Measurements from ENCODE around the gene PALM. TPM values are rescaled to one million over a fixed set of nuclear protein-coding genes. Genes with fewer than 3 reads are reported as not detected.

Gene PALM, protein sequence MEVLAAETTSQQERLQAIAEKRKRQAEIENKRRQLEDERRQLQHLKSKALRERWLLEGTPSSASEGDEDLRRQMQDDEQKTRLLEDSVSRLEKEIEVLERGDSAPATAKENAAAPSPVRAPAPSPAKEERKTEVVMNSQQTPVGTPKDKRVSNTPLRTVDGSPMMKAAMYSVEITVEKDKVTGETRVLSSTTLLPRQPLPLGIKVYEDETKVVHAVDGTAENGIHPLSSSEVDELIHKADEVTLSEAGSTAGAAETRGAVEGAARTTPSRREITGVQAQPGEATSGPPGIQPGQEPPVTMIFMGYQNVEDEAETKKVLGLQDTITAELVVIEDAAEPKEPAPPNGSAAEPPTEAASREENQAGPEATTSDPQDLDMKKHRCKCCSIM
- total RNA-seq, result 101 TPM

DNA sequence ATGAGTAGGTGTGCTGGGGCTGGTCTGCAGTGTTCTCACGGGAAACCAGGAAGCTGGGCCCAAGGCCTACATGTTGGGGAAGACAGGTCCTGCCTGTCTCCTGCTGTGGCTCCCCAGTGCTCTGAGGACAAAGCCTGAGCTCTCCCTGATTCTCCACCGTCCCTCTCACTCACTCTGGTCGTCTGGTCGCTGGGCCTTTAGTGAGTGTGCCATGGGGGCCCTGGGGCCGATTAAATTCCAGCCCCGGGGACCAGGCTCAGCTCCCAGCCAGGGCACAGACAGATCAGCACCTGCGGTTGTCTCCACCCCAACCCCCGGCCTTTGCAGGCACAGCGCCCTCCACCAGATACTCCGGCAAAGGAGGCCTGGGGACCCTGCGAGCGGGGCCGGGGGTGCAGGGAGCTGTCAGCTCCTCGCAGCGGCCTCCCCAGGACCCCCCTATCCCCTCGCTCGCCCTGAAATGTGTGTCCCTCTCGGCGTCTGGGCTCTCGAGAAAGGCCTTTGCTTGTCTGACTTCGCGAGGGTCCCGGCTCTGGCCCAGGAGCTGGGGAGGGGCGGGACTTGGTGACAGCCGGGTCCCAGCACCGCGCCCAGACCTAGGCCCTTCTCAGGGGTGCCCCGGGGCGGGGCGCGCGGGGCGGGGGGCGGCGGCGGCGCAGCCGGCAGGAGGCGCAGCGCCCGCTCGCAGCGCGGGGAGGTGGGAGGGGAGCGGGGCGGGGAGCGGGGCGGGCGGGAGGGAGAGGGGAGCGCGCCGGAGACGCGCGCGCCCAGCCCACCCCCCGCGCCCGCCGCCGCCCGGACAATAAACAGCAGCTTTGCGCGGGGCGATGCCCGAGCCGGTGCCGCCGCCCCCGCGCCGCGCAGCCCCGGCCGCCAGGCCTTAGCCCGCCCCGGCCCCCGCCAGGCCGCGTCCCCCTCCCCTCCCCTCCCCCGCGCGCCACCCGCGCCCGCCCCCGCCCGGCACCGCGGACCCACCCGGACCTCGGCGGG is at the start of gene PALM:
TSS of gene PALM (plus strand) at position 782 of the 990 bp plus-strand sequence. CDS start 212 bp downstream, outside the sequence.

DNA sequence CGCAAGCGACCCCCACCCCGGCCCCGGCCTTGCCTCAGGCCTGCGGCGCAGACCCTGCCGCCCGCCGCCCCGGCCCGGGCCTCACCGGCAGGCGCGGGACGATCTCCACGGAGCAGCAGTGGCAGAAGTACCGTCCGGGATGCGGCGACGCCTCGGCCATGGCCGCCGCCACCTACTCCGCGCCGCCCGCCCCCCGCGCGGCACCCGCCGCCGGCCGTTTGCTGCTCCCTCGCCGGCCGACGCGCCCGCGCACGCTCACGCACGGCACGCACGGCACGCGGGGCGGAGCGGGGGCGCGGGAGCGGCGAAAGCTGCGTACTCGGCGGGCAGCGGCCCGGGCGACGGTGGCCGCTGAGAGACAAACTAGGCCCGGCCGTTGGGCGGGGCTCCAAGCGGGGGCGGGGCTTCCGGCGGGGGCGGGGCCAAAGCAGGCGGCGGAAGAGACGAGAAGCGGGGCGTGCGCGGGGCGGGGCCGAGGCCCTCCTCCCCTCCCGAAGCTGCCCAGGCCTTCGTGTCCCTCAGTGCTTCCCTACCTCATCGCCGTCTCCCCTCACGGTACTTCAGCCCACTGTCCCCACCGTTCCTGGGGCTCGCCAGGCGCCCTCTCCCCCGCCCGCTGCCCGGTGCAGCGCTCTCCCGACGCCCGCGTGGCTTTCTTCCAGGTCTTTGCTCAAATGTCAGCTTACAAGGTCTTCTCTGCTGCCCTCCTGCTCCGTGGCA is 45.6 kb upstream of the PALM start, which contains the start of gene RNF126:
TSS of gene RNF126 (minus strand) at position 253 of the 720 bp plus-strand sequence. CDS start at position 160, 93 bp downstream.

DNA sequence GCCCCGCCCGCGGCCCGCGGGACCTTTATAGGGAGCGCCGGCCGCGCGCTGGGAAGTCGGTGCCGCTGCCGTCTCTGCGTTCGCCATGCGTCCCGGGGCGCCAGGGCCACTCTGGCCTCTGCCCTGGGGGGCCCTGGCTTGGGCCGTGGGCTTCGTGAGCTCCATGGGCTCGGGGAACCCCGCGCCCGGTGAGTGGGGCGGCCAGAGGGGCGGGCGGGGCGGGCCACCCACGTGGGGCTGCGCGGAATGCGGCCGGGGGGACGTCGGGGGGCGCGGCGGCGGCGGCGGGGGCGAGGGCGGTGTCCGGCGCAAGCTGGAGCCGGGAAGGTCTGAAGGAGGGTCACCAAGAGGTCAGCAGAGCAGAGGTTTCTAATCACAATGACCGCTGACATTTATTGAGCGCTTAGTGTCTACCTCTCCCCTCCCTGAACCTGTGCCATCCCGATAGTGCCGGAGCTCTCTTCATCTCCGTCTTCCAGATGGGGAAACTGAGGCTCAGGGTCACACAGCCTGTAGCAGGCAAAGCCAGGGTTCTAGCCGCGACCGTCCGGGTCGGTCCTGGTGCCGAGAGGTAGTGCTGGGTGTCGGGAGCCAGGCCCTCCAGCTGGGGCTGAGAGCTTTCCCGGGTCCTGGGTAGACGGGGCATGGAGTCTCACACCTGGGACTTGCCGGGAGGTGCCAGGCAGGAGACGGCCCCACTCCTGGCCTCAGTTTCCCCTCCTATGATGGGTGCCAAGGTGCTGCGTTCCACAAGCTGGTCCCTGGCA is 32.2 kb upstream of the PALM start, which contains the start of gene FSTL3:
TSS of gene FSTL3 (plus strand) at position 54 of the 767 bp plus-strand sequence. CDS start at position 86, 32 bp downstream.

DNA sequence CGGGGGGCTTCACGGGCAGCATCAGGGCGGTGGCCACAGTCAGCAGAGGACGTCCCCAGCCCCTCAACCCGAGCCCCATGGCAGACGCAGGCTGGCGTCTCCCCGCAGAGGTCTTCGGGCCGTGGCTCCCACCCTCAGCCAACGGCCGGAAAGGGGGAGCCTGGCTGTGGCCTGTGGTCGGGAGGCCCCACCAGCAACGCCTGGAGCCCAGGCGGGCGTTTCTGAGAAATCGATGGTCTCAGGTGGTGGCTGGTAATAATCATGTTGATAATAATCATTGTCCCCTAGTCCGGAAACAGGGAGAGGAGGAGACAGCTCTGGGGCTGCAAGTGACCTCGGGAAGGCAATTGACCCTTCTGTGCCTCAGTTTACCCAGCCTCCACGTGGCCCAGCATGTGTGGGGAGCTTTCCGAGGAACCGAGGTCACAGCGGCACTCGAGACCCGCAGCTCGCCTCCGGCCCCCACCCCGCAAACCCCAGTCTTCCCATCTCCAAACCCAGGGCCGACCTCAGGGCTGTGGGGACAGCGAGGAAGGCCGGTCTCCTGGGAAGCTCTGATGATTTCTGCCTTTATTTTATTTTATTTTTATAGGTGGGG is 13.3 kb upstream of the PALM start, which contains the start of gene PRSS57:
TSS of gene PRSS57 (minus strand) at position 101 of the 598 bp plus-strand sequence. CDS start at position 79, 22 bp downstream.

DNA sequence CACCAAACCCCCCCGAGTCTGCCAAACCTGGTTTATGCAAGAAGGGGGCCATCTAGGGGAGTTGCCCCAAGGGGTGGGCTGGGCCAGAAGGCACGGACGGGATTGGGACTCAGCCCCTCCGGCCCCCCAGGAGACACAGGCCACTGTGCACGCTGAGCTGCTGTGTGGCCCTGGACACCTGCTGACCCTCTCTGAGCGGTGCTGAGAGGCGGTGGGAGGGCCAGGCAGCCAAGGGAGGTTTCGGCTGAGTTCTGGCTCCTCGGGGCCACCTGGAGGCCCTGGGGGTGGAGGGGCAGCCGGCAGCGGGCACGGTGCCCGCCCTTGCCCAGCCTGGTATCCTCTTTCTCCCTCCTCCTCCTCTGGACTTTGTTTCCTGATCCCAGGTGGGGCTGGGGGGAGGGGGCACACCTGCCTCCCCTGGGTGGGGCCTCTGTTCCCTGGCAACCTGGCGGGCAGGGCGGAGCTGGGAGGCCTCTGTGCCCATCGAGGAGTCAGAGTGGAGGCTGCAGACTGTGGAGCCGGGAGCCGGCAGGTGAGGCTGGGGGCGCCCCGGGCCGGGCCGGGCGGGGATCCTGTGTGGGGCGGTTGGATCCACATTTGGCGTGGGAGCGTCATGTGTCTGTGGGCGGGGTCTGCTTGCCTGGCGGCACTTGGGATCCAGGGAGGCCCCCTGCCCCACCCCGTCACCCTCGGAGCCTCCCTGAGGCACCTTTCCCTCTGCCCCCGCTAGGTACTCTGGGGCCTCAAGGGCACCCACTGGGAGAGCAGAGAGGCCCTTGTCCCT is 42.1 kb downstream of the PALM start, which contains the start of gene MISP:
TSS of gene MISP (plus strand) at position 473 of the 784 bp plus-strand sequence. CDS start 5,835 bp downstream, outside the sequence.

DNA sequence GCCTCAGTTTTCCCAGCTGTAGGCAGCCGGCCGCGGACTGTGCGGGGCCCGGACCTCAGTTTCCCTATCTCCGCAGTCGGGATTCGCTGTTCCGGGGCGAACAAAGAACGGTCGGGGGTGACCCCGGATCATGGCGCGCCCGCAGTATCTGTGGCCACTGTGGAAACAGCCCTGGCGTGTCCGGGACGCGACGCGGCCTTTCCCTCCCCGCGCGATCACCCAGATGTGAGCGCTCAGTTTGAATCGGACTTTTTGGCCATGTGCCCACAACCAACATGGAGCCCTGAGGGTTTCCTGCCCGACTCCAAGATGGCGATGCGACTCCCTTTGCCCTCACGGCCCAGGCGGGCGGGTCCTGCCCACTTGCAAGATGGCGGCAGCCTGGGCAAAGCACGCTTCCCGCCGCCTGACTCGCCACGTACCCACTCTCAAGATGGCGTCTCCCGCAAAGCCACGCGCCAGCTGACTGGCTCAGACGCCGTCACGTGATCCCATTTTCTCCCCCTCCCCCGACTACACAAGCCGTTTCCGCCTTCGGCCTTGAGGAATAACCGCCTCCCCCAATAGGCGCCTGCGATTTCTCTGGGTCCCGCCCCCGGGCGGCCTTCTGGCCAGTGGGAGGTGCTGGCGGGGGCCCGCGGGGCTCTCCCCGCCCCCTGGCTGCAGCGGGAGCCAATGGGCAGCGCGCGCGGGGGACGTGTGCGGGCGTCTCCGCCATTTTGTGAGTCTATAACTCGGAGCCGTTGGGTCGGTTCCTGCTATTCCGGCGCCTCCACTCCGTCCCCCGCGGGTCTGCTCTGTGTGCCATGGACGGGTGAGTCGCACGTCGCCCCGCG is 88.2 kb downstream of the PALM start, which contains the start of gene PTBP1:
TSS of gene PTBP1 (plus strand) at position 761 of the 836 bp plus-strand sequence. CDS start at position 807, 46 bp downstream.

Other genes starting within 250 kb of the PALM start
- 21.0 TPM for gene SHC2, start 247.9 kb upstream of the PALM start, total RNA-seq
- 2.8 TPM for gene MADCAM1, start 212.4 kb upstream of the PALM start, total RNA-seq
- 24.7 TPM for gene TPGS1, start 201.4 kb upstream of the PALM start, total RNA-seq
- gene CDC34, start 177.2 kb upstream of the PALM start, total RNA-seq, result 56.1 TPM
- gene GZMM, start 164.9 kb upstream of the PALM start, total RNA-seq, result not detected
- 151 TPM for gene BSG, start 136.3 kb upstream of the PALM start, total RNA-seq
- gene HCN2, start 119.1 kb upstream of the PALM start, total RNA-seq, result 27.9 TPM
- gene POLRMT, start 75.4 kb upstream of the PALM start, total RNA-seq, result 19.4 TPM
- 0.69 TPM for gene FGF22, start 69.1 kb upstream of the PALM start, total RNA-seq
- gene RNF126, start 45.7 kb upstream of the PALM start, total RNA-seq, result 20.3 TPM
- gene FSTL3, start 32.5 kb upstream of the PALM start, total RNA-seq, result 7.2 TPM
- gene PRSS57, start 13.5 kb upstream of the PALM start, total RNA-seq, result not detected
- gene MISP, start 42.2 kb downstream of the PALM start, total RNA-seq, result 0.23 TPM
- 35.5 TPM for gene PTBP1, start 88.5 kb downstream of the PALM start, total RNA-seq
- 125 TPM for gene PLPPR3, start 113.0 kb downstream of the PALM start, total RNA-seq
- gene AZU1, start 118.9 kb downstream of the PALM start, total RNA-seq, result 0.46 TPM
- 1.8 TPM for gene PRTN3, start 132.1 kb downstream of the PALM start, total RNA-seq
- gene ELANE, start 143.4 kb downstream of the PALM start, total RNA-seq, result 0.69 TPM
- gene CFD, start 150.7 kb downstream of the PALM start, total RNA-seq, result 1.6 TPM
- 27.5 TPM for gene MED16, start 184.3 kb downstream of the PALM start, total RNA-seq
- gene RNU6-9, start 184.5 kb downstream of the PALM start, total RNA-seq, result not detected
- gene R3HDM4, start 204.3 kb downstream of the PALM start, total RNA-seq, result 40.1 TPM
- gene KISS1R, start 208.4 kb downstream of the PALM start, total RNA-seq, result 2.3 TPM
- gene ARID3A, start 217.1 kb downstream of the PALM start, total RNA-seq, result 7.6 TPM

All from diencephalon (tissue), 1 donor.